ENCODE results near the gene HAP1.

GRCh38 chr17:41738801-41739112, 4.3 kb upstream of the HAP1 start:
- TF ChIP-seq, protein P1, sequence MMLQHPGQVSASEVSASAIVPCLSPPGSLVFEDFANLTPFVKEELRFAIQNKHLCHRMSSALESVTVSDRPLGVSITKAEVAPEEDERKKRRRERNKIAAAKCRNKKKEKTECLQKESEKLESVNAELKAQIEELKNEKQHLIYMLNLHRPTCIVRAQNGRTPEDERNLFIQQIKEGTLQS (IDR thresholded peaks at IDR 0.05; ENCODE audit: insufficient read depth, low read depth, low read length) = no peak
- TF ChIP-seq GABPA (IDR thresholded peaks at IDR 0.05; ENCODE audit: borderline replicate concordance, insufficient read depth, low read length) = no peak
- TF ChIP-seq ATF2 (IDR thresholded peaks at IDR 0.05; ENCODE audit: low read length) = no peak
- TF ChIP-seq, protein P2, sequence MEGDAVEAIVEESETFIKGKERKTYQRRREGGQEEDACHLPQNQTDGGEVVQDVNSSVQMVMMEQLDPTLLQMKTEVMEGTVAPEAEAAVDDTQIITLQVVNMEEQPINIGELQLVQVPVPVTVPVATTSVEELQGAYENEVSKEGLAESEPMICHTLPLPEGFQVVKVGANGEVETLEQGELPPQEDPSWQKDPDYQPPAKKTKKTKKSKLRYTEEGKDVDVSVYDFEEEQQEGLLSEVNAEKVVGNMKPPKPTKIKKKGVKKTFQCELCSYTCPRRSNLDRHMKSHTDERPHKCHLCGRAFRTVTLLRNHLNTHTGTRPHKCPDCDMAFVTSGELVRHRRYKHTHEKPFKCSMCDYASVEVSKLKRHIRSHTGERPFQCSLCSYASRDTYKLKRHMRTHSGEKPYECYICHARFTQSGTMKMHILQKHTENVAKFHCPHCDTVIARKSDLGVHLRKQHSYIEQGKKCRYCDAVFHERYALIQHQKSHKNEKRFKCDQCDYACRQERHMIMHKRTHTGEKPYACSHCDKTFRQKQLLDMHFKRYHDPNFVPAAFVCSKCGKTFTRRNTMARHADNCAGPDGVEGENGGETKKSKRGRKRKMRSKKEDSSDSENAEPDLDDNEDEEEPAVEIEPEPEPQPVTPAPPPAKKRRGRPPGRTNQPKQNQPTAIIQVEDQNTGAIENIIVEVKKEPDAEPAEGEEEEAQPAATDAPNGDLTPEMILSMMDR (IDR thresholded peaks at IDR 0.05; ENCODE audit: control extremely low read depth in 1 of 3, insufficient read depth in 1 of 3, low read depth in 1 of 3, low read length in 3 of 3) = no peak
- no peak for TF ChIP-seq TAF1 (IDR thresholded peaks at IDR 0.05; ENCODE audit: low read depth, low read length)
- TF ChIP-seq POLR2A (IDR thresholded peaks at IDR 0.05; ENCODE audit: control extremely low read depth in 1 of 2, low read depth in 2 of 2, low read length in 2 of 2) = no peak
- no peak for TF ChIP-seq POU5F1 (IDR thresholded peaks at IDR 0.05; ENCODE audit: low read depth, low read length)
- no peak for TF ChIP-seq RAD21 (IDR thresholded peaks at IDR 0.05 in 1 of 2, conservative IDR thresholded peaks at IDR 0.05 in 1 of 2; ENCODE audit: low read depth in 2 of 2, low read length in 2 of 2)
- no peak for TF ChIP-seq SRF (IDR thresholded peaks at IDR 0.05; ENCODE audit: low read depth, low read length)
- no peak for TF ChIP-seq EZH2 (IDR thresholded peaks at IDR 0.05; ENCODE audit: low read depth, low read length, severe bottlenecking)
- TF ChIP-seq SUZ12 (IDR thresholded peaks at IDR 0.05; ENCODE audit: low read length) = no peak

Measured in H1 (cell line).